Measurements from ENCODE around the gene PLXNA3.

DNA sequence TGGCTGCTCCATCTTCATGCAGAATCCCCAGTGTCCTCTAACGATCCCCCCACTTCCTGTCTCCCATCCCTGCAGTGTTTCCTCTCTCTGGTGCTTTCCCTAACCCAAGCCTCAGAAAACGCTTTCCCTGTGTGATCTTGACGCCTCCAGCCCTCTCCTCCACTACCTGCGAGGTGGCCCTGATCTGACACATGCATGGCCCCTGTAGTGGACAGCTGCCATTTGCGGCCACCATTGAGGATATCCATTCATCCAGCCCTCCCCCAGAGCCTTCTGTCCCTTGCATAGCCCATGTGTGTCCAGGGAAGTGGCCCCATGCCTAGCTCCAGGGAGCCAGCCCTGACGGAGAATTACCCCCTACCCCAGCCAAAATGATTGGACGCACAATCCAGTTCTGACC is 25.2 kb downstream of the PLXNA3 start:
- TF ChIP-seq CTCF (IDR thresholded peaks at IDR 0.05) (no peak), POLR2A (IDR thresholded peaks at IDR 0.05) (no peak)
